ENCODE results near the gene LPP.

Gene LPP

DNA sequence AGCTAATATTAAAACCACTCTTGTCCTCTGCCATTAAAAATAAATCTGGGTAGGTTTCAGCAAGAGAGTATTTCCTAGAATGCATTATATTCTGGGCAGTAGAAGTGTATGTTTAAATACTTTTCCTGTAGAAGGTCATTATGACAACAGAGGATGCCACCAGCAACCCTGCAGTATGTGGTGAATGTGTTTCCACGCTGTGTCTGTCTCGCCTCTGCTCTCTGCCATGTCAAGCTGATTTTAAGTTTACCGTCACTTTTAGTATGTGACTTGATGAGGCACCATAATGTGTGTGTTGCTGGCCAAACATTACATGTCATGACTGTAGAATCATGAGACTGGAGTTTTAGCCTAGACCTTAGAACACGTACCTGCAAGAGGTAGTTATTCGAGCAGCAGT lies 211.2 kb downstream of the LPP start:
- DNase-seq (ENCODE audit: low read depth), result no peak

GRCh38 chr3:188365988-188366698 lies 212.2 kb downstream of the LPP start:
- DNase-seq (ENCODE audit: low read depth), result no peak

GRCh38 chr3:188367678-188368077 lies 213.7 kb downstream of the LPP start:
- no peak for DNase-seq (ENCODE audit: low read depth)

DNA sequence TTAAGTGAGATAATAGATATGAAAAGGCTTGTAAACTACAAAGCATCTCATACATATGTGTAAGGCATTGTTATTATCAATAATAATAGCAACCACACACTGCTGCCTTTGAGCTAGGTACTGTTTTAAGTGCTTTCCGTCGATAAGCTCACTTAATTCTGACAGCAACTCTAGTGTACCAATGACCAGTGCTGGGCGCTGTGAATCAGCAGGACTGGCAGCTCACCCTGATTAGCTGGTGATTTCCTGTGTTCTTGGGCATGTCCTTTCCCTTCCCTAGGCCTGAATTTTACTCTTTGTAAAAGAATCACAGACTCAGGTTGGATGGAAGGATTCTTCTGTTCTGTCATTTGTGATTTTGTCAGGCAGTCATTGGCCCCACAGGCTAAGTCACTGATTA lies 215.6 kb downstream of the LPP start:
- no peak for DNase-seq (ENCODE audit: low read depth)

DNA sequence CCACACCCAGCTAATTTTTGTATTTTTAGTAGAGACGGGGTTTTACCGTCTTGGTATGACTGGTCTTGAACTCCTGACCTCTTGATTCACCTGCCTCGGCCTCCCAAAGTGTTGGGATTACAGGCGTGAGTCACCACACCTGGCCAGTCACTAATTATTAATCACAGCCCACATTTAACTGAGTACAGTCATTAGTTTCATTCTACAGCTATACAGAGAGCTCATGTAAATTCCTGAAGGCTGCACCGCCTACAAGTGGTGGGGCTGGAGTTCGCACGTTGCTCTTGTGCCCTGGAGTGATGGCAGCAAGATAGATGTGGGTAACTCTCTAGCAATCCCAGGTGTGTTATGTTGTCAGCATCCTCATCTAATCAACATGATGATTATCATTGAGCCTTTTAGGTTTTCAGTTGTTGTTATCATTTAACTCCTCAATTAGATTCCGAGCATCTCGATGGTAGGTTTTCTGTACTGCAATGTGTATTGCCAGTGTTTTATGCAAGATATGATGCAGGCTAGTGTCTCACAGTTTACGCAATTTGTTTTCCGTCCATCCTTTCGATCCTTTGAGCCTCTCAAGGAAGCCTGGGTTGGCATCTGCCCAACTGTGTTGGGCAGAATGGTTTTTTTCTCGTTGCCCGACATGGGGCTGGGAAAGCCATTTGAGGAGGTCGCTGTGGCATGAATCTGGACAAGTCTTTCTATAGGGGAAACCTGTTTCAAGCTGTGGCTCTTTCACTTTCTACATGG lies 216.3 kb downstream of the LPP start:
- no peak for DNase-seq (ENCODE audit: low read depth)

- no peak for DNase-seq (ENCODE audit: low read depth)
These were observed 224.8 kb downstream of the LPP start for GRCh38 chr3:188378786-188379185.

GRCh38 chr3:188380252-188380651 lies 226.3 kb downstream of the LPP start:
- no peak for DNase-seq (ENCODE audit: low read depth)

GRCh38 chr3:188380722-188381121 lies 226.8 kb downstream of the LPP start:
- no peak for DNase-seq (ENCODE audit: low read depth)

DNA sequence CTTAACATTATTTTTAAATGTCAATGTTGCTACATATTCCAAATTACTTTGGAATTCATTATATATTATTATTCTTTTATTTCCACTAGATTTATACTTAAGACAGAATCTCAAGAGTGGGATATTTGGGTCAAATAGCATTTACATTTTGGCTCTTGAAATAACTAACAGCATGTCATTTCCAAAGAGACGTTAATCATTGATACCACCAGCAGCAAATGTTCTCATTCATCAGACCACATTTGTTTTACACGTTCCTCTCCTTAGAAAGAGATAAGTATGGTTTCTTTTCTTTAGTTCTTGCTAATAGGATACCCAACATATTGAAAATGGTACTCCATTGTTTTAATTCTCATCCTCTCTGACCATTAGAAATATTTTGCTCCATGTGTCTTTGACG lies 229.8 kb downstream of the LPP start:
- DNase-seq (ENCODE audit: low read depth), result no peak

DNA sequence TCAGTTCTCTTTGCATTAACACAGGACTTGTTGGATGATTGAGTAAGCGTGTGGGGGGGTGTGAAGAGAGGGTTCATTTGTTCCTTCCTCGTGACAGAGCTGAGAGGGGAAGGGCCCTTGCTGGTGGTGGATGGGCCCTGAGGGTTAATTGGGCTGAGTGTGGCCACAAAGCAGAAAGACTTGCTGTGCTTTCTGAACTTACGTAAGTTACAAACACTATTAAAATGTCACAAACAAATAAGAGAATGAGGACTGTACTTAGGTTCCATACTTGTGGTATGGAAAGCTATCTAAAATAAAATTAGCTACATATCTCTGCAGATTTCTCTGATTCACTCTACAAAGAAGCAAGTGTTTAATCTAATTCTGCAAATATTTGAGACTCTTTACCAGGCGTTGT lies 231.3 kb downstream of the LPP start:
- DNase-seq (ENCODE audit: low read depth), result no peak

DNA sequence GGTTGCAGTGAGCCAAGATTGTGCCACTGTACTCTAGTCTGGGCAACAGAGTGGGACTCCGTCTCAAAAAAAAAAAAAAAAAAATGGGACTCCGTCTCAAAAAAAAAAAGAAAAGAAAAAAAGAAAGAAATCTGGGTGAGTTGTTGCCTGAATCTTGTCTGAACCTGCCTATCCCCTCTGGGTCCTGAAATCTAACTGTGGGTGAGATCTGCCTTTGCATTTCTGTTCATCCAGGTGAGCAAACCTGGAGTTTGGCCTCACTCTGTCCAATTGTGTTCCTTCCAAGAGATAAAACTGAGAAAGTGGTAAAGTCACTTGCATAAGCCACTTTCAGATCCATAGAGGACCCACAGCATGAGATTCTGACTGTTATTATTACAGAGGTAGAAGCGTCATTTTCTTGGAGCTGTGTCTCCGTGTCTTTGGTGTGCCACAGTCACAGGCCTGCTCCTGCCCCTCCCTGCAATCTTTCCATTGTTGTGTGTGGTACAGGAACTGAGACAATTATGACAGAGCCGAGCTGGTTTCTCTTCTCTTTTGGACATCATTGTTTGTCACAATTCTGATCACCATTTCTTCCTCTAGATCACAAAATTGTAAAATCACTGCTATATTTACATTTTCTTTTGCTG lies 235.9 kb downstream of the LPP start:
- no peak for DNase-seq (ENCODE audit: low read depth)

- DNase-seq (ENCODE audit: low read depth), result no peak
These were observed 236.4 kb downstream of the LPP start for GRCh38 chr3:188390343-188390718.

- DNase-seq (ENCODE audit: low read depth), result no peak
These were observed 237.0 kb downstream of the LPP start for GRCh38 chr3:188390775-188391443.

- DNase-seq (ENCODE audit: low read depth), result no peak
These were observed 237.6 kb downstream of the LPP start for GRCh38 chr3:188391592-188391991.

- DNase-seq (ENCODE audit: low read depth), result no peak
These were observed 238.1 kb downstream of the LPP start for GRCh38 chr3:188392076-188392475.

- no peak for DNase-seq (ENCODE audit: low read depth)
These were observed 240.7 kb downstream of the LPP start for GRCh38 chr3:188394623-188395022.

DNA sequence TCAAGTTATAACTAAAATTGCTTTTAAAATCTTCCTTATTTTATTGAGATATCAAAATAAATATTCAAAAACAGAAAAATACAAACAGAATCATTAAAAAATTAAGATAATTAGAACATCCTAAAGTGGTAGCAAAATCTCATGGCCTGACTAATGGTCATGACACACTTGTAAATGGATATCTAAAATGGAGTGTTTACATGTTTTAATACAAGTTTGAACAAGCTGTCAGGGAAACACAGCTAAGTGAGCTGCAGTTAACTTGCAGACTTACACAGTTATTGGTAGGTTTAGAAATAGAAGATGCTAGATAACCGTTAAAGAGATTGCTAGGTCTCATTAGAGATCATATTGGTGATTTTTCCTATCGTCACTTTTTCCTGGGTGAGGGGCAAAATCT lies 242.3 kb downstream of the LPP start:
- no peak for DNase-seq (ENCODE audit: low read depth)

DNA sequence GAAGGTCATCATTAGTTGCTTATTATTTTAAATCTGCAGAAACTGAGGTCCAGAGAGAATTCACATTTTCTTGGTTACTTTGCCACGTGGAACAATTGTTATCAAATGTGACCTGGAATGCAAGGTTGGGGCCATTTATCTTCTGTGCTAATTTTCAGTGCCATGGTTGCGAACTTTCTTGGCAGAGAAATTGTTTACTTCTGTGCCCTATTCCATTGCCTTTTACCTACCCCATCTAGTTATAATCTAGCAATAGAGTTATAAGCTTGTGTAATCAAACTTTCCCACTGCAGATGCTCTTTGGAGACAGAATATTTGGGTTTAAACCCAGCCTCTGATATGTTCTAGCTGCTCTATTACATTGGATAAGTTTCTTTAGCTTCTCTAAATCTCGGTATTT lies 242.9 kb downstream of the LPP start:
- no peak for DNase-seq (ENCODE audit: low read depth)

DNA sequence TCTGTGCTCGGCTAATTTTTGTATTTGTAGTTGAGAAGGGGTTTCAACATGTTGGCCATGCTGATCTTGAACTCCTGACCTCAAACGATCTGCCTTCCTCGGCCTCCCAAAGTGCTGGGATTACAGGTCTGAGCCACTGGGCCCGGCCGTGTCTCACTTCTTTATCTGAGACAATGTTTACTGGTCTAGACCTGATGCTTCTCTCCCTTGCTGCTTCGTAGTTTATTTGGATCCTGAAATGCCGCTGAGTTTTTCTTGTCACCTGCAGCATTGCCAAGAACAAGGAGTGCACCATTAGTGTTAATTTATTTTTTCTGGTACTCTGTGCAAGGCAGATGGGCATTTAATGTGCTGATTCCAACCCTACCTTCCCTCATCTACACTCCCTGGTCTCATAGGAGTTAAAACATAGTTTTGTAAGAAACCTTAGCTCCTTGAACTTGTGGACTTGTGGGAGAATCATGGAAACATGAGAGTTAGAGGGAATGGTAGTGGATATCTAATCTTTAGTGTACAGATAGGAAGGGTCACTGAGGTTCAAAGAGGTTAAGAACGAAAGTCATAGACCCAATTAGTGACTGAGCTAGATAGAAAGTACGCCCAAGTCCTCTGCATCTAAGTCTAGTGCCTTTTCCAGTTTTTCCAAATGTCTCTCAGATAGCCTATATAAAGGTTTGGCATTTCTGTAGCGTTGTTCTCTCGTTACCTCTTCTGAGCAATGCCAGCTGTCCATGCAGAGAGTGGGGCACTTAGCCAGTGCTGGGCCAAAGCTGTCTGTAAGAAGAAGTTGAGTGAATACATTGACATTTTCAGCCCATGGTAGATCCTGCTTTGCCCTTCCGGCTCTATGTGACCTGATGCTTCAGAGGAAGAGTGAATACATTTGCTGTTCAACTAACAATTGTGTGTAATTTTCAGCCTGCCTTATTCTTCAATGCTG lies 244.1 kb downstream of the LPP start:
- no peak for DNase-seq (ENCODE audit: low read depth)

- no peak for DNase-seq (ENCODE audit: low read depth)
These were observed 246.7 kb downstream of the LPP start for GRCh38 chr3:188400494-188401243.

Data from stimulated activated CD8-positive, alpha-beta memory T cell treated with anti-CD3 and anti-CD28 coated beads, Interleukin-15, amount 100 ng/mL, for 24 hours (primary cell).